Rectal smooth muscle tissue (tissue), 1 donor: Measurements from ENCODE around the gene ZBTB1.
A peak's percentile ranks its signal among the peaks of the same experiment; 100 is the strongest.

ENCODE experiments used
- H3K27ac ChIP-seq: one replicate; pipeline ENCODE4 v1.7.0; 2013; ENCODE audit warnings: low read depth, low read length, inconsistent platforms
- H3K27me3 ChIP-seq: one replicate; pipeline ENCODE4 v1.7.0; 2013; ENCODE audit warnings: low read length; ENCODE audit not compliant: control insufficient read depth, insufficient read depth
- H3K36me3 ChIP-seq: one replicate; pipeline ENCODE4 v1.7.0; 2013; ENCODE audit warnings: low read length; ENCODE audit not compliant: control insufficient read depth, insufficient read depth
- H3K4me1 ChIP-seq: one replicate; pipeline ENCODE4 v1.7.0; 2013; ENCODE audit warnings: low read length; ENCODE audit not compliant: control insufficient read depth, insufficient read depth
- H3K4me3 ChIP-seq: one replicate; pipeline ENCODE4 v1.7.0; 2013; ENCODE audit warnings: low read length
- H3K9ac ChIP-seq: one replicate; pipeline ENCODE4 v1.7.0; 2013; ENCODE audit warnings: low read length

The ZBTB1 gene, protein sequence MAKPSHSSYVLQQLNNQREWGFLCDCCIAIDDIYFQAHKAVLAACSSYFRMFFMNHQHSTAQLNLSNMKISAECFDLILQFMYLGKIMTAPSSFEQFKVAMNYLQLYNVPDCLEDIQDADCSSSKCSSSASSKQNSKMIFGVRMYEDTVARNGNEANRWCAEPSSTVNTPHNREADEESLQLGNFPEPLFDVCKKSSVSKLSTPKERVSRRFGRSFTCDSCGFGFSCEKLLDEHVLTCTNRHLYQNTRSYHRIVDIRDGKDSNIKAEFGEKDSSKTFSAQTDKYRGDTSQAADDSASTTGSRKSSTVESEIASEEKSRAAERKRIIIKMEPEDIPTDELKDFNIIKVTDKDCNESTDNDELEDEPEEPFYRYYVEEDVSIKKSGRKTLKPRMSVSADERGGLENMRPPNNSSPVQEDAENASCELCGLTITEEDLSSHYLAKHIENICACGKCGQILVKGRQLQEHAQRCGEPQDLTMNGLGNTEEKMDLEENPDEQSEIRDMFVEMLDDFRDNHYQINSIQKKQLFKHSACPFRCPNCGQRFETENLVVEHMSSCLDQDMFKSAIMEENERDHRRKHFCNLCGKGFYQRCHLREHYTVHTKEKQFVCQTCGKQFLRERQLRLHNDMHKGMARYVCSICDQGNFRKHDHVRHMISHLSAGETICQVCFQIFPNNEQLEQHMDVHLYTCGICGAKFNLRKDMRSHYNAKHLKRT

DNA sequence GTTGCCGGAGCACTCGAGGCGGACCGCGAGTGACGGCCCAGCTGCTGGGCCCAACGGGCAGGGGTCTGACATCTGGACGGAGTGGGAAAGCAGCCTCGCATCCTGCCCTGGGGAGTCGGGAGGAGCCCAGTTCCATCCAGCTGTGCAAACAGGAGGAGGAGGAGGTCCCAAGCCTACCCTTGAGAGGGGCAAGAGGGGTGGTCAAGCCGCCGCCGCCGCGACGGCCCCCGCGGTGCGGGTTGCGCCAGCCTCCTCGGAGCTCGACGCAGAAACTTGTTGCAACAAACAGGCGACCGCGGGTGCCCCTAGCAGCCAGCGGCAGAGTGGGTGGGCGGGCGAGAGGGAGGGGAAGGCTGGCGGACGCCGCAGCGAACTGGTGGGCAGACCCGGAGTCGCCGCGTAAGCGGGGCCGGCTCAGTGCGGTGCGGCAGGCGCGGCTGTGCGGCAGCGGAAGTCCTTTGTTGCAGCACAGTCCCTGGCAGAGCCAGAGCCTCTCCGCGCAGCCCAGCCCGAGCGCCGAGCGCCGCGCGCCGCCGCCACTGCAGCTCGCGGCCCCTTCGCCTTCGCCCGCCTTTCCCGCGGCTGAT lies at the start of gene ZBTB1:
Gene ZBTB1 (plus strand): TSS at position 461 of the 587 bp plus-strand sequence. CDS start 16,735 bp downstream, outside the sequence.
- Histone ChIP-seq H3K9ac (peak within 1 kb of the TSS; percentile 100), H3K36me3 (no peaks in the 10 kb centered on the region), H3K4me3 (peak within 1 kb of the TSS; percentile 97), H3K4me1 (peaks cover 20% of the 10 kb centered on the region), H3K27ac (peak within 1 kb of the TSS; percentile 99), H3K27me3 (no peaks in the 10 kb centered on the region)

GRCh38 chr14:64459405-64460136 lies 45.0 kb upstream of the ZBTB1 start:
- Histone ChIP-seq H3K27ac (no peak overlapping the region), H3K9ac (no peak overlapping the region), H3K36me3 (peaks cover 3% of the 10 kb centered on the region)

DNA sequence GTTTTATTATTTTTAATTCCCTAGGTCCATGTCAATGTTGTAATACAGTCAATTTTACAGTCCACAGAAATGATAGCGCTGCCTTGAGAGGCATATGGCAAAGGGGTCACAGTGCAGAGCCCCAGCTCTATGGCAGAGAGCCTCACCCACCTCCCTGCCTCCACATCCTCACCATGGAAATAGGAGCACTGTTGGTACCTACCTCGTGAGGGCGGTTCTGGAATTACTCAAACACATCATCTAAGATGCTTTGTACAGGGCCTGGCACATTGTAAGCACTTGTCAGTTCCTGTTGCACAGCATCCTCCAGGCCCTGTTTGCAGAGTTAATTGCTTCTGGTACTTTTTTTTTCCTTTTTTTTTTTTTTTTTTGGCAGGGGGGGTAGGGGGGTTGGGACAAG lies 43.3 kb upstream of the ZBTB1 start:
- peaks cover 4% of the 10 kb centered on the region for H3K4me1 ChIP-seq

More at GRCh38 chr14:64459405-64460136, 45.0 kb upstream of the ZBTB1 start:
- H3K4me3 ChIP-seq = no peak overlapping the region
- H3K4me1 ChIP-seq = peaks cover under 1% of the 10 kb centered on the region
- no peaks in the 10 kb centered on the region for H3K27me3 ChIP-seq

GRCh38 chr14:64463195-64463594 lies 41.4 kb upstream of the ZBTB1 start:
- H3K4me1 ChIP-seq = peaks cover 4% of the 10 kb centered on the region
- H3K9ac ChIP-seq = no peak overlapping the region
- no peaks in the 10 kb centered on the region for H3K36me3 ChIP-seq
- no peak overlapping the region for H3K27ac ChIP-seq
- H3K27me3 ChIP-seq = no peaks in the 10 kb centered on the region
- no peak overlapping the region for H3K4me3 ChIP-seq

More for the DNA sequence above, 43.3 kb upstream of the ZBTB1 start:
- H3K27ac ChIP-seq = no peak overlapping the region
- no peaks in the 10 kb centered on the region for H3K27me3 ChIP-seq
- no peak overlapping the region for H3K4me3 ChIP-seq
- no peak overlapping the region for H3K9ac ChIP-seq
- H3K36me3 ChIP-seq = no peaks in the 10 kb centered on the region

GRCh38 chr14:64463873-64464272 lies 40.7 kb upstream of the ZBTB1 start:
- H3K36me3 ChIP-seq = no peaks in the 10 kb centered on the region
- H3K27me3 ChIP-seq = no peaks in the 10 kb centered on the region
- no peak overlapping the region for H3K4me3 ChIP-seq
- no peak overlapping the region for H3K27ac ChIP-seq
- H3K4me1 ChIP-seq = peaks cover 4% of the 10 kb centered on the region
- H3K9ac ChIP-seq = no peak overlapping the region

- H3K9ac ChIP-seq = no peak overlapping the region
- H3K27ac ChIP-seq = no peak overlapping the region
- H3K36me3 ChIP-seq = no peaks in the 10 kb centered on the region
- no peaks in the 10 kb centered on the region for H3K27me3 ChIP-seq
- H3K4me3 ChIP-seq = peak overlapping the region; percentile 87
- H3K4me1 ChIP-seq = peaks cover 4% of the 10 kb centered on the region
Measured at GRCh38 chr14:64464651-64465050, 39.9 kb upstream of the ZBTB1 start.

GRCh38 chr14:64465191-64465822 lies 39.3 kb upstream of the ZBTB1 start, which contains the start of gene AKAP5:
Gene AKAP5 (plus strand): TSS chr14:64465499. CDS start chr14:64468395, 2,896 bp downstream.
- Histone ChIP-seq H3K27ac (peak within 1 kb of the TSS; percentile 57), H3K4me3 (peak within 1 kb of the TSS; percentile 87), H3K36me3 (no peaks in the 10 kb centered on the region), H3K27me3 (no peaks in the 10 kb centered on the region), H3K4me1 (peaks cover 4% of the 10 kb centered on the region), H3K9ac (peak within 1 kb of the TSS; percentile 58)

- H3K4me1 ChIP-seq = peaks cover 4% of the 10 kb centered on the region
- H3K27me3 ChIP-seq = no peaks in the 10 kb centered on the region
- no peaks in the 10 kb centered on the region for H3K36me3 ChIP-seq
- H3K4me3 ChIP-seq = peak overlapping the region; percentile 87
- peak overlapping the region; percentile 58 for H3K9ac ChIP-seq
- peak overlapping the region; percentile 57 for H3K27ac ChIP-seq
Measured at GRCh38 chr14:64465831-64466554, 38.6 kb upstream of the ZBTB1 start.

DNA sequence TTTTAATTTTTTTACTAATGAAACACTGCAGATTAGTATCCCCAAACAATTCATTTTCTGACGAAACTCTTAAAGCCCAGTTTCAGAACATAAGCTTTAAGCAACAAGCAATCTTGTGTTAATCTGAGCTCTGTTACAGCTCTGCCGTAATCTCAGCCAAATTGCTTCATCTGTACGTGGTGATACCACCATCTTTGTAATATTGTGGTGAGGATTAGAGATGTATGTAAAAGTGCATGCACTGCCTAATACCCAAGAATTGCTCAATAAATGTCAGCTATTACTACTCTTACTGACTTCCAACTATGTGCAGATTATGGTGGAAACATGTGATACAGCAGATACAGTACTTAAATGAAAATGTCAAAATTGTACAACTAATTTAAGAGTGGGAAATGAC lies 37.5 kb upstream of the ZBTB1 start:
- H3K4me1 ChIP-seq = peaks cover 4% of the 10 kb centered on the region
- H3K4me3 ChIP-seq = no peak overlapping the region
- no peak overlapping the region for H3K9ac ChIP-seq
- no peaks in the 10 kb centered on the region for H3K36me3 ChIP-seq
- no peak overlapping the region for H3K27ac ChIP-seq
- no peaks in the 10 kb centered on the region for H3K27me3 ChIP-seq

GRCh38 chr14:64467566-64467965 lies 37.0 kb upstream of the ZBTB1 start:
- H3K27me3 ChIP-seq = no peaks in the 10 kb centered on the region
- H3K9ac ChIP-seq = no peak overlapping the region
- H3K4me1 ChIP-seq = peaks cover 4% of the 10 kb centered on the region
- no peaks in the 10 kb centered on the region for H3K36me3 ChIP-seq
- H3K4me3 ChIP-seq = no peak overlapping the region
- no peak overlapping the region for H3K27ac ChIP-seq

GRCh38 chr14:64468451-64468850 lies 36.1 kb upstream of the ZBTB1 start:
- Histone ChIP-seq H3K27me3 (no peaks in the 10 kb centered on the region), H3K36me3 (no peaks in the 10 kb centered on the region), H3K27ac (no peak overlapping the region), H3K4me1 (peaks cover 4% of the 10 kb centered on the region), H3K4me3 (no peak overlapping the region), H3K9ac (no peak overlapping the region)
